ENCODE measurements around the gene TMEM132C.

Gene TMEM132C

GRCh38 chr12:128421375-128421774, 154.4 kb downstream of the TMEM132C start:
- DNase-seq = no peak

GRCh38 chr12:128423205-128423604, 156.2 kb downstream of the TMEM132C start:
- DNase-seq = no peak

DNA sequence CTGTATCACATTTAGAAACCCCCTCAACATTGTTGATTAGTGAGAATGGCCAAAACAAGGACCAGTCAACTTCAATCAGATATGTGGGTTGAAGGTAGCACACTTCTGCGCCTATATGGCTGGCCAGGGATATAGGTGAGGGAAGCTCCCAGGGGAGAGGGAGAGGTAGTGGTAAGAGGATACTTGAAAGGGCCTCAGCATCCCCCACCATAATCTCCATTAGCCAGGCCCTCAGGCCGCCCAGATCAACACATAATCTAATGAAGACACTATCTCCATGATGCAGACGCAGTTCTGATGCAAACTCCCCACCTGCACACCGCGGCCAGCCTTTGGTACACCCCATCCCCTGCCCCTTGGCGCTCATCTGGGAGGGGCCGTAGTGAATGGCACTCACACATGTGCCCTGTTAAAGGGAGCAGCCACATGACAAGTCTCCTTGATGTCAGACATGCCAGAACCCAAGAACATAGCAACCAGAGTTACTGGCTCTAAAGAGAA, 158.0 kb downstream of the TMEM132C start:
- DNase-seq = no peak

- no peak for DNase-seq
Observed at GRCh38 chr12:128425666-128426331, 158.8 kb downstream of the TMEM132C start.

- DNase-seq = no peak
Observed at GRCh38 chr12:128426511-128426910, 159.5 kb downstream of the TMEM132C start.

DNA sequence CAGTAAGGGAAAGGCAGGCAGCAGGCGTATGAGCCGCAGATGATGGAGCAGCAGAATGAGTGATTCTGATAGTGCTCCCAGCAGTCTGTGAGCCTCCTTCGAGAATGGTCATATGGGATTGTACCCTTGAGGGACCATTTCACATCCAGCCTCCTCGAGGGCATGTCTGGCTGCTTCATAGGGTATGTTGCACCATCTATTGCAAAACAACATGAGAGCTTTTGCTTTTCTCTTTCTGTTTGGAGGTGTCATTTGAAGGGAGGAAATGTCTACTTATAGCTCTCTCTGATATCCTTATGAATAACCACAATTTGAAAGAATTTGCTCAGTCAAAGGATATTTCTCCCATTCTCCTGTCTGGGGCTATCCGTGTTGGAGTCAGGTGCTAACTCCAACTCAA, 172.8 kb downstream of the TMEM132C start:
- DNase-seq = no peak

- no peak for DNase-seq
Observed at GRCh38 chr12:128442096-128442495, 175.1 kb downstream of the TMEM132C start.

DNA sequence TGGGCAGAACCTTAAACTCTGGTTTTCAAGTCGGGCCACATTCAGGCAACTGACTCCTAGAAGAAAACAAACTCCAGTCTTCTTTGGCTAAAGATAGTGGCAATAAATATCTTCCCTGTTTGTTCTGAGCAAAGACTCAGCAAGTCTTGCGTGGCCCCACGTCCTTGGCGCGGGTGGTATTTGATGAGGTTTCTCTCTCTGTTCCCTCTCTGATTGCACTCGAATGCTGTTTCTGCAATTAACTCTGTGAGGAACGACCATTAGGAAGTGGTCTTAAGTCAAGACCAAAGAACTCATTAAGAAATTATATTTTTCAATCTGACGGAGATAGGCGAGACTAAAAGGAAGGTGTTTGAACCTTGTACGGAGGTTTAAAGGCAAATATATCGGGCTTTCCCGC, 177.6 kb downstream of the TMEM132C start:
- DNase-seq = no peak

GRCh38 chr12:128445415-128446127, 178.6 kb downstream of the TMEM132C start:
- peak in 1 of 14 donors; percentile 5 for DNase-seq

DNA sequence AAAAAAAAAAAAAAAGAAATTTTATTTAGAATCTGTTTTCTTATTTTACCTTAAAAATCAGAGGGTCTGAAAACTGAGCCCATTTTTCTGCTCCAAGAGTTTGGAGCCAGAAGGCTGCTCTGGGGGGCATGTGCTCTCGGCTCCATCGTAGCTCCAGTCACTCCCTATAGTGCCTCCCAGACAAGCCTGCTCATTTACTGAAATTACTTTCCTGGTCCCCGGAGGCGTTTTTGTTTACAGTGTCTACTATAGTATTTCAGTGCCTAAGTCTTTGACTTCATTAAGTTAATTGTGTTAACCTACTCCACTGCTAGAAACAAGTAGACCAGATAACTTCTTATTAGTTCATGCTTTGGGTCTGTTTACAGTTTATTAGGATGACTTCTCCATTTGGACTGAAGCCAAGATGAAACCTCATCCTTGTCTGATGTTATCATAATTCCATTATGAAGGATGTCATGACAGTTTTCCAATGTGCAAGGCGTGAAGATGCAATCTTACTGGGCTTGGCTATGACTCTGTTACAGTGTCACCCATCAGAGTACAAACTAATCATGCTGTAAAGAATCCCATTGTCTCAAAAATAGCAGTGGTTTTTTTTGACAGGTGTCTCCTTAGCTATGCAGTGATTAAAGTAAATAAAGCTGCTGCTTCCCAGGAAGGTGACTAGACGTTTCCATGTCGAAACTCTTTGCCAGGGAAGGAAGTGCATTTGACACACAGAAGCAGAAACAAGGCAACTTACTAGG, 182.3 kb downstream of the TMEM132C start:
- DNase-seq = no peak

DNA sequence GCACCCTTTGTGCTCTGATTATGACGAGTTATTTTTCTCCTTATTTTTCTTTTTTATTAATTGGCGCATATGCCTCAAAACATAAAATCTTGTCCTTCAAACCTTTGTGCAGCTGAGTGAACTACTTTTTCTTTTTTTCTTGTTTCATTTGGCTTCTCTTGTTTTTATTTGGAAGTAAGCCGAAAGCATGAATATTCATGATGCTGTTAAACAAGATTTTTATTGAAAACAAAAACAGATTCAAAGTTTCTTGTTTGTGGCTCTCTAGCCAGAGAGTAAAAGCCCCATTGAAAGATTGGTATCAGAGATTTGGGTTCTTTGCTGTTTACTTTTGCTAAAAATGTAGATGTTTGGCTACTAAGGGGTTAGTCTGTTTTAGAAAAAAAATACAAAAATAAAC, 183.8 kb downstream of the TMEM132C start:
- DNase-seq = no peak

DNA sequence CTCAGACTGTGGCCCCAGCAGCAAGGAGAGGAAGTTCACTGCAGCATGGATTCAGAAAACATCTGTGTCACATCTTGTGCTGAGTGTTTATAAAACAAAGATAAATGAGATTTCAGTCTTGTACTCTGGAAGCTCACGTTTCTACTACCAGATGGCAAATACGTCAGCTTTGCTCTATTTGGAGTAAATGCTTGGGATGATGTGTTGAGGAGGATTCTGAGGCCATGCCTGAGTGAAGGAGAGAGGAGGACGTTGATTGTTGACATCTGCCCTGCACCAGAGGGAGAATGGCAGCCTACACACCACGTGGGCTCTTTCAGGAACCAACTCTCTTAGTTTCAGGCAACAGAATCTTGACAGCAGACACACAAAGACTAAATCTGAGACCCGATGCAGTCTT, 188.9 kb downstream of the TMEM132C start:
- DNase-seq = no peak

DNA sequence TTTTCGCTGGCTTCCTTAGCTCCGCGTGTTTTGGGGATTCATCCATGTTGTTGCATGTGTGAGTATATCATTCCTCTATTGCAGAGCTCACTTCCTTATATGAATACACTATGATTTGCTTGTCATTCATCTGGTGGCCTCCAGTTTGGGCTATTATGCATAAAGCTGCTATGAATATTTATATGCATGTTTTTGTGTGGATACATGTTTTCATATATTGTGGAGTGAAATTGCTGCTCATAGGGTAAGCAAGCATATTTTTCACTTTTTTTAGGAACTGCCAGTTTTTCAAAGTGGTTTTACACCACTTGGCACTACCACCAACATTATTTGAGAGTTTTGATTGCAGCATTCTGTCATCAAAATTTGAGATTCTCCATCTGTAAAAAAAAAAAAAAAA, 190.0 kb downstream of the TMEM132C start:
- no peak for DNase-seq

DNA sequence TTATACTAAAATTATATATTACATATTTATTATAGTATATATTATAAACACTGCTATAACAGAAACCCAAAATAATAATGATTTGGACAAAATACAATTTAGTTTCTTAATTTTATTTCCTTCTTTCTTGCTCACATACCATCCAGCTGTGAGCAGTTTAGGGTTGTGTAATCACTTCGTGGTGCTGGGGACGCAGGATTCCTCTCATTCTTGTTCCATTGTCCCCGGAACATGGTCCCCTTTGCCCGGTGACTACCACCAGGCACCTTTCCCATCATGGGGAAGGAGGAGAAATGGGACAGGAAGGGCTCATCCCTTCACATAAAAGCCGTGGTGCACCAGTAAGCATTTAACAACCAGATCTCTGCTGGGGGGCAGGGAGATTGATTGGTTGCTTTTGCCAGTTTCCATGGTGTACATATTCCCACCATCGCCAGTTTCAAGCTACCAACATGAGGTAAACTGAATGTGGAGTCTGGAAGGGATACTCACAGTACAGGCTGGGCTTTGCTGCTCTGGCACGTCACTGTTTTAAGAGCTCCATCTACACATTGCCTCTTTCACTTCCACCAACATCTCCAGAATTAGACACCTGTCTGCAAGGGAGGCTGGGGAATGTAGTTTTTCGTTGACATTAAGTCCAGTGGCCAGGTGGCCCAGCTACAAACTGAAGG, 191.5 kb downstream of the TMEM132C start:
- no peak for DNase-seq

- DNase-seq = no peak
Observed at GRCh38 chr12:128459067-128459466, 192.1 kb downstream of the TMEM132C start.

DNA sequence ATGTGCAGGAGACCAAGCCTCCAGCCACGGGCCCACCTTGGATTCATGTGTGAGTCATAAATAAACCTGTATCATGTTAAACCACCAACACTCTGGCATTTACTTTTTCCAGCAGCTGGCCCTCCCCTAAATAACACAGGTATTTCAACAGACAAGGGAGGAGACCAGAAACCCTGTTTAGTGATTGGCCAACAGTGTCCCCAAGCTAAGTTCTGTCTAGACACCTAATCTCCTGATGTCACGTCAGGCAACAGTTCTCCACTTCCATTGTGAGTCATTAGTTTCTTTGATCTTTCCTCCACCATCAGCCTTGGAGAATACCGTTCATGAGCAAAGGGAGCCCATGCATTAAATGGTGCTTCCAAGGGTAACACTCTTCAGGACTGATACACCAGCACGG, 196.9 kb downstream of the TMEM132C start:
- DNase-seq = no peak

DNA sequence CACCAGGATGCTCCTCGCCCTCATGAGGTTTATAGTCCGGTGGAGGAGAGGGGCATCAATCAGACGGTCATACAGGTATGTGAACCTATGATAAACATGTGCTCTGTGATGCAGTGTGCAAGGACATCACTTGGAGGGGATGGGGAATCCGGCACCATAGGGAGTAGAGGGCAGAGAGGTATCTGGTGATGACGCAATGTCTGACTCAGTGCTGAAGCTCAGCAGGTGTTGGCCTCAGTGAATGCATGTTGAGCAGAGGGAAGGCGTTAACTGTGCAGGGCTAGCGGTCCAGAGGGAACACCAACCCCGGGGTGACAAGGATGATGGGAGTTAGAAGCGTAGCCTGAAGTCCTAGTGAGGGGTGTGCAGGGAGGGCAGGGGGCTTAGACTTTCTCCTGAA, 200.9 kb downstream of the TMEM132C start:
- no peak for DNase-seq

GRCh38 chr12:128468926-128469325, 202.0 kb downstream of the TMEM132C start:
- no peak for DNase-seq

- no peak for DNase-seq
Observed at GRCh38 chr12:128471491-128471890, 204.5 kb downstream of the TMEM132C start.

DNA sequence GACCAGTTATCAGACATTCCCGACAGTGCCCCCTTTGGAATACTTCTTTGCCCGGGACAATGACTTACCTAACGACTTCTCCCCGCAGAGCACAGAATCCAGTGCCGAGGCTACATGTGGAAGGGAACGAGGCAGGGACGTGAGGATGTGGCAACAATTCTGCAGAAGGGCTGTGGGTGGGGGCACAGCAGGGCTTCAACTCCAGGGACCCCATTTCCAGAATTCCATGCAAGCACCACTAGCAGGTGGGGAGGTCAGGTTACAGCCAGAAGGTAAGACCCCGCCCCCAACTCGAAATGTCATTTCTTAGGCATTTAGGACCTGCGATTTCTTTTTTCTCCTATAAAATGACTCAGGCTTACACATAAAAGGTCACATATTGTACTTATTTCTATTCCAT, 207.9 kb downstream of the TMEM132C start:
- DNase-seq = no peak

- DNase-seq = no peak
Observed at GRCh38 chr12:128476266-128476665, 209.3 kb downstream of the TMEM132C start.

- no peak for DNase-seq
Observed at GRCh38 chr12:128483526-128484255, 216.7 kb downstream of the TMEM132C start.
